ENCODE measurements around the gene TLL1.

TLL1 gene

DNA sequence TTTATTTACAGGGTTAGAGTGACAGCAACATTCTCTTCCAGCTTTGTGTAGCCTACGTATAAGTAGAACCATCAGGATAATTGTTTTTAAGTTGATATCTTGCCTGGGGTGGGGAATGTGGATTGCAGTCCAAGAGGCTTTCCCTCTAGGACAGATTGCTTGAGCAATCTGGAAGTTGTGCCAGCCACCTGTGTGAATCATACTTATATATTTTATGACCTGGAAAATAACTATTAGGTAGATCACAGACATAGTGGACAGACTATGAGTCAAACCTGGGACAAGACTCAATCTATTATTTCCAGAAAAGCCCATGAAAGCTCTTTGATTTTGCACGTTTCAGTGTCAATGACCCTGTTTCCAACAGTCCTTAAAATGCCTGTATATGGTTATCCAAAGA, 98.9 kb downstream of the TLL1 start:
- DNase-seq (ENCODE audit: low spot score): no peak

- no peak for DNase-seq (ENCODE audit: low spot score)
These were observed 99.7 kb downstream of the TLL1 start for GRCh38 chr4:165972747-165973146.

- DNase-seq (ENCODE audit: low spot score): no peak
These were observed 109.9 kb downstream of the TLL1 start for GRCh38 chr4:165982934-165983333.

- DNase-seq (ENCODE audit: low spot score): no peak
These were observed 114.1 kb downstream of the TLL1 start for GRCh38 chr4:165986956-165987698.

GRCh38 chr4:165991325-165992180, 118.5 kb downstream of the TLL1 start:
- no peak for DNase-seq (ENCODE audit: low spot score)

GRCh38 chr4:165992283-165992682, 119.2 kb downstream of the TLL1 start:
- no peak for DNase-seq (ENCODE audit: low spot score)

DNA sequence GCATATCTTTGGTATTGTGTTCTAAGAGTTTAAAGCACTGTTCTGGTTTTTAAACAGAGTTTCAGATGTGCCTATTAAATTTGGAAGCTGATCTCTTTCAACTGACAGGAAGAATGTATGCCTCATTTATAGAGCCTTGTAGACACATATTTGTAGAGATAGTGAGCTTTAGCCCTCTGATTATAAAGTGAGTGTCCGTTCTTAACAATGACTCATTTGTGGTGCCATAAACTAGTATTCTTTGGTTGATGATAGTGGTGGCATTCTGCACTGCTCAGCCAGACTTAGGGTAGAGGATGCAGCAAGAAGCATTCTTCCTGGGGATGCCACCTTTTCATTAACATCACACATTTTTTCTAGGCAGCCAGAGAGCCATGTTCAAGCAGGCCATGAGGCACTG, 121.7 kb downstream of the TLL1 start:
- DNase-seq (ENCODE audit: low spot score): no peak

GRCh38 chr4:166003811-166004210, 130.8 kb downstream of the TLL1 start:
- no peak for DNase-seq (ENCODE audit: low spot score)

DNA sequence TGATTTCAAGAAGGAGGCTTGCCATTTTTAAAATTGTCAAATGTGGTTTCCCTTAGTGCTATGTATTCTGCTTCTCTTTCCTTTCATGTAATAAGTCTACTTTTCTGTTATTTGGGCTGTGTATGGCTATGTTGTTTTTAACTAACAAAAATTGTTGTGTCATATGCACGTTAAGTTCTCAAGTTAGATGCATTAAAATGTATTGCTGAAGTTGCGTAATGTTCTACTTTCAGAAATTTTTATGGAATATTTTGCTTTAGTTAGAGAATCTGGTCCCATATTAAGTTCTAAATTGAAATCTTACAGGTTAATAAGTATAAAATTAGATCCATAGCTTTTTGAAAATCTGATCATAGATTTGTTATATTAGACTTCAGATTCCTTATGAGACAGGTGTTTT, 133.2 kb downstream of the TLL1 start:
- no peak for DNase-seq (ENCODE audit: low spot score)

- no peak for DNase-seq (ENCODE audit: low spot score)
These were observed 135.5 kb downstream of the TLL1 start for GRCh38 chr4:166008510-166008909.

DNA sequence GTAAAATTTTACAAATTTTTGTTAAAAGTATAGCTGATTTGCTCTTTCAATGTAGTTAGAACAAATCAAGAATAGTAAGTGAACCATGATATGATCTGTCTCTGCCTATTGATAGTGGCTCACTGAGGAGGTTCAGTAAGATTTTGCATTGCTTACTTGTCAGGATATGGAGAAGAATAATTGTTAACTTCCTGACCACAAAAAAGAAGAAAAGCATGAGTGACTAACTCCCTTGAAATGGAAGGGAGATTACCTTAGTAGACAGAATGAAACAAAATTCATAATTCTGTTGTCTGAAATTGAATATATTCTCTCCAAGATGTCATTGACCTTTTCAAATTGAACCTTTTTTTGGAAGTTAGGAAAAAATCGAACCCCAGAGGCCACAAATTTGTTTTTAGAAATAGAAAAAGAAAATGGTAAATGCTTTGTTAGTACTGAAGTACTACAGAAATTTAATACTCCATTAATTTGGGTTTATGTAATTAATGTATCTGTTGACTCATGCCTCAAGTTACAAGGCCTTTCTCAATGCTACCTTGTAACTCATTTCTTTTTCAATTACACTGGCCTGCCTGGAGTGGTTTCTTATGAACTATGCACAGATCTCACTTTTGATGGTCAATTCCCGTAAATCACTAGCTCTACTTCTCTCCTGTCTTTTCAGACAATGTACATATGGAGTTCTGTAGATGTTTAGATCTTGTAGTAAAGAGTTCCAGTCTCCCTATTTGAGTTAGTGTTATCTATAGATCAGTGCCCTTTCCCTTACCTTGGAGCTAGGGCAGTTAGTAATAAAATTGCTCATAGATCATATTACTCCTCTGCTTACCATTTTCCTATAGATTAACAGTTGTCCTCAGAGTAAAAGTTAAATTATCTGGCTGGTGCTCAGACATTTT, 139.3 kb downstream of the TLL1 start:
- no peak for DNase-seq (ENCODE audit: low spot score)

DNA sequence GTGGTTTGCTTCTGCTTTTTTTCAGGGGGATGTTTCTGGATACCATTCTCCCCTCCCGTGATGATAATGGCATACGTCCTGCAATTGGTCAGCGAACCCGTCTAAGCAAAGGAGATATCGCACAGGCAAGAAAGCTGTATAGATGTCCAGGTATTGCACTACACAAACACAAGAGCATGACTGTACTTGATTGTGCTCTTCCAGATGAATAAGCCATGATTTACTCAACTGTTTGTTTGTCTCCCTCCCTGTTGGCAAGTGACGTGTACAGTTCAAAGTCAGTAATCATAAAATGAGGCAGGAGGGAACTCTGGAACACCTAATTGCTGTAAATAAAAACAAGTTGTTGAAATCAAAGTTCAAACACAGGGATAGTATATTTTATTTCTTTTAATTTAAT, 141.4 kb downstream of the TLL1 start:
- no peak for DNase-seq (ENCODE audit: low spot score)

GRCh38 chr4:166017804-166018203, 144.8 kb downstream of the TLL1 start:
- no peak for DNase-seq (ENCODE audit: low spot score)

DNA sequence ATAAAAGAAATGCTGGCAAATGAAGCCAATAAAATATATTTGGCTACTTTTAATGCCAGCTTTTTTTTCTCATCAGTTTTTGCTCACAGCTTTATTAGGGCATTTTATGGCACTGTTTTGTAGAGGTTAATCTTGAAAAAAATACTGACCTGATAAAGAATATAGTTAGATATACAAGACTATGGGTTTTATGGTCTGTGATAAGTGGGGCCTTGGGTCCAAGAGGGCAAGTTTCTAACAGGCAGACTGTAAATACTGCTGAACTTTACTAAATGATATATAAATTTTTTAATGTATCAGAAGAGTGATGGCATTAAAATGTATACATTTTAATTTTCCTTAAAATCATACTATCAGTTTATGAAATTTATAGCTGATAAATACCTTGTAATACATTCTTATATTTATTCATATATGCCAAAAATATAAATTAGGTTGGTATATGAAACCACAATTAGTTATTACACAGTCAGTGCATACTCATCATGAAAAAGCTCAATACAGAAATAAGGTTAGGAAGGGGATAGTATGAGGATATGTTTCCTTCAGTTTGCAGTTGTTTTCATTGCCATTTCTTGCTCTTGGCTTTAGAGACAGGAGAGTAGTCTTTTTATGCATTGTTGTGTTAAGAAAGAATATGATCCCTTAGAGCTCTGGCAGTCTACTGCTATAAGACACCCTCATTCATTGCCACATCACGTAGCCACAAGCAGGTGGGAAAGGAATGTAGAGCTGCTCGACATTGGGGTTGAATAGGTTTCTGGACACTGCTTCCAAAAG, 146.6 kb downstream of the TLL1 start:
- DNase-seq (ENCODE audit: low spot score): no peak

GRCh38 chr4:166021617-166022016, 148.6 kb downstream of the TLL1 start:
- DNase-seq (ENCODE audit: low spot score): no peak

DNA sequence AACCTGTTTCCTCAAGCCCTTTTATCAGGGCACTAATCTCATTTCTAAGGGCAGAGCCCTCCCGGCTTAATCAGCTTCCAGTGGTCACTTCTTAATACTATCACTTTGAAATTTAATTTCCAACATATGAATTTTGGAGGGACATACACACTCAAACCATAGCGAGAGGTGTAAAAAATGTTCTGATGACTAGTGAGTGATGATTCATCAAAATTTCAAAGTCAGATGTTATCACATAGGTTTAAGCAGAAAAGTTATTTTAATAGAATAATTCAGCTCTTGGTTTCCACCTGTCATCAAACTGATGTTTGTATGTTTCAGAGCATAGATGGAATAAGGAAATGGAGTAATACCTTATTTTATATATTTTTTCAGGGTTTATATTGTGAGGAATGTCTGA, 161.9 kb downstream of the TLL1 start:
- DNase-seq (ENCODE audit: low spot score): no peak

- DNase-seq (ENCODE audit: low spot score): no peak
These were observed 166.8 kb downstream of the TLL1 start for GRCh38 chr4:166039822-166040221.

DNA sequence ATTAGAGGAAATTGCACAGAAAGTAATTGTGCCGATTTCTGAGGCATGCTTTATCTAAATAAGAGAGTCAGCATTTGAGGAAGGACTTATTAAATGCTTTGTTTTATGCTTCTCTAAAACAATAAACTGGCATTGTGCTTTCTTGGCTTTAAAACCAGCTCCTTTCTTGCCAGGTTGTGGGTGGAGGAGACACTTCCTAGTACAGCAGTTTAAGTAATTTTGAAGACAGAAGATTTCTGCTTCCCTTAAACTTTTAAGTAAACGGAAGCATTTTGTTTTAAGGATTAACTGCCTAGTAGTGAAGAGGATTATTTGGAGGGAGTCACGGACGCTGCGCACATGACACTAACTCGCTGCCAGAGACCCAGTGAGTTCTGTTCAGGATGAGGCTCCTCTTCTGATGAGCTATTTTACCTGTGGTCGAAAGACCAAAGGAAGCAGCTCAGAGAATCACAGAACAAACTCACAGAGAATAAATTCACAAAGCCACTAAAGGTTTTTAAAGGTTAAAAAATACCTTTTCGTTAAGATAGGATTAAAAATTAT, 169.5 kb downstream of the TLL1 start:
- no peak for DNase-seq (ENCODE audit: low spot score)

GRCh38 chr4:166043801-166044200, 170.8 kb downstream of the TLL1 start:
- DNase-seq (ENCODE audit: low spot score): no peak

DNA sequence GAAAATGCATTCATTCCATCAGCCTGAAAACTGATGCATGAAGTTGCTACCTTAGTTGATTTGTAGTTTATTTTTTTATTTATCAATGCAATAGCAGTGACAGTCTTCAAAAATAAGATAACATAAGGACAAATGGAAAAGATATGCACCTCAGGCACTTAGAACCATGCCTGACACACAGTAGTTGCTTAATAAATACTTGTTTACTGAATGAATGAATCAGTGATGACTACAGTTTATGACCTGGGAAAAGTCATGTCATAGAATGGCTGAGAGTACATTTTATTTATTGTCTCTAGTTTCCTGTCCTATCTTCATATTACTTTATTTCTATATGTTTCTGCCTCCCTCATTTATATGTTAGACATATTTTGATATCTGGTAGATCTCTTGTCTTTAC, 171.8 kb downstream of the TLL1 start:
- no peak for DNase-seq (ENCODE audit: low spot score)

GRCh38 chr4:166045457-166045856, 172.4 kb downstream of the TLL1 start:
- DNase-seq (ENCODE audit: low spot score): no peak
